H9 (cell line): ENCODE data around the gene MCCC2. TPM values are rescaled to one million over a fixed set of nuclear protein-coding genes. Genes with fewer than 3 reads are reported as not detected.

Experiments used
- DNase-seq: peaks from one replicate; pipeline ENCODE4 v3.0.0-alpha.2; 2017
- H2AFZ ChIP-seq: one replicate; pipeline ENCODE4 v1.6.1; 2013; ENCODE audit warnings: mild to moderate bottlenecking, low read length, control low read depth, moderate library complexity
- H2AK5ac ChIP-seq: 2 replicates; pipeline ENCODE4 v1.6.1; 2013; ENCODE audit warnings: low read length, control low read depth, mixed read lengths; ENCODE audit not compliant: insufficient read length
- H2BK120ac ChIP-seq: one replicate; pipeline ENCODE4 v1.6.1; 2013; ENCODE audit warnings: low read depth, mild to moderate bottlenecking, low read length, control low read depth, inconsistent platforms; ENCODE audit not compliant: poor library complexity, severe bottlenecking
- H2BK12ac ChIP-seq: 2 replicates; pipeline ENCODE4 v1.6.1; 2013; ENCODE audit warnings: low read length, control low read depth, mixed read lengths, low read depth; ENCODE audit not compliant: insufficient read length
- H2BK15ac ChIP-seq: 2 replicates; pipeline ENCODE4 v1.6.1; 2013; ENCODE audit warnings: low read depth, low read length, control low read depth
- H2BK20ac ChIP-seq: one replicate; pipeline ENCODE4 v1.6.1; 2013; ENCODE audit warnings: low read depth, mild to moderate bottlenecking, low read length, control low read depth, inconsistent platforms; ENCODE audit not compliant: poor library complexity, severe bottlenecking
- H2BK5ac ChIP-seq: 2 replicates; pipeline ENCODE4 v1.6.1; 2013; ENCODE audit warnings: low read length, control low read depth, mixed read lengths; ENCODE audit not compliant: insufficient read length
- H3K14ac ChIP-seq: 2 replicates; pipeline ENCODE4 v1.6.1; 2013; ENCODE audit warnings: low read length, control low read depth; ENCODE audit not compliant: insufficient read depth
- H3K18ac ChIP-seq: 2 replicates; pipeline ENCODE4 v1.6.1; 2013; ENCODE audit warnings: low read depth, mild to moderate bottlenecking, mixed read lengths, low read length, control low read depth; ENCODE audit not compliant: insufficient read length
- H3K23ac ChIP-seq: 2 replicates; pipeline ENCODE4 v1.6.1; 2013; ENCODE audit warnings: low read length, control low read depth, mixed read lengths, low read depth; ENCODE audit not compliant: insufficient read length
- H3K23me2 ChIP-seq: 2 replicates; pipeline ENCODE4 v1.6.1; 2013; ENCODE audit warnings: low read depth, mild to moderate bottlenecking, mixed read lengths, low read length, control low read depth; ENCODE audit not compliant: insufficient read length, poor library complexity, severe bottlenecking
- H3K27ac ChIP-seq: 2 replicates; pipeline ENCODE4 v1.5.1; 2013; ENCODE audit warnings: low read length, control low read depth, mixed read lengths, low read depth; ENCODE audit not compliant: insufficient read length
- H3K27me3 ChIP-seq: 2 replicates; pipeline ENCODE4 v1.6.1; 2013; ENCODE audit warnings: low read length, control low read depth, inconsistent platforms; ENCODE audit not compliant: insufficient read depth
- H3K4ac ChIP-seq: 2 replicates; pipeline ENCODE4 v1.6.1; 2013; ENCODE audit warnings: low read depth, mild to moderate bottlenecking, control low read depth, inconsistent platforms, low read length, moderate library complexity
- H3K4me1 ChIP-seq: 2 replicates; pipeline ENCODE4 v1.6.1; 2013; ENCODE audit warnings: low read length, control low read depth, inconsistent platforms; ENCODE audit not compliant: insufficient read depth
- H3K4me2 ChIP-seq: 2 replicates; pipeline ENCODE4 v1.6.1; 2013; ENCODE audit warnings: low read length, control low read depth, mixed read lengths; ENCODE audit not compliant: insufficient read length, insufficient read depth
- H3K56ac ChIP-seq: 2 replicates; pipeline ENCODE4 v1.6.1; 2013; ENCODE audit warnings: low read depth, mild to moderate bottlenecking, mixed read lengths, low read length, control low read depth; ENCODE audit not compliant: insufficient read length
- H3K79me1 ChIP-seq: 2 replicates; pipeline ENCODE4 v1.6.1; 2013; ENCODE audit warnings: low read depth, mild to moderate bottlenecking, moderate library complexity, low read length, control low read depth, inconsistent platforms; ENCODE audit not compliant: insufficient read depth, poor library complexity, severe bottlenecking
- H3K79me2 ChIP-seq: 2 replicates; pipeline ENCODE4 v1.6.1; 2013; ENCODE audit warnings: low read length, control low read depth, inconsistent platforms; ENCODE audit not compliant: insufficient read depth
- H3K9ac ChIP-seq: 2 replicates; pipeline ENCODE4 v1.6.1; 2013; ENCODE audit warnings: low read length, control low read depth, mixed read lengths; ENCODE audit not compliant: insufficient read length; ENCODE audit errors: extremely low read depth
- H3K9me3 ChIP-seq: one replicate; pipeline ENCODE4 v1.6.1; 2013; ENCODE audit warnings: low read depth, low read length, inconsistent platforms; ENCODE audit not compliant: control insufficient read depth
- H3T11ph ChIP-seq: one replicate; pipeline ENCODE4 v1.6.1; 2013; ENCODE audit warnings: mild to moderate bottlenecking, low read length, control low read depth, inconsistent platforms
- H4K20me1 ChIP-seq: one replicate; pipeline ENCODE4 v1.6.1; 2013; ENCODE audit not compliant: control insufficient read depth, insufficient read length, insufficient read depth
- H4K5ac ChIP-seq: 2 replicates; pipeline ENCODE4 v1.6.1; 2013; ENCODE audit warnings: low read depth, mild to moderate bottlenecking, mixed read lengths, low read length, control low read depth; ENCODE audit not compliant: insufficient read length
- H4K8ac ChIP-seq: replicated peaks from 2 replicates; pipeline ENCODE4 v1.6.1; 2013; ENCODE audit warnings: low read length, control low read depth, mixed read lengths, low read depth; ENCODE audit not compliant: insufficient read length
- H4K91ac ChIP-seq: 2 replicates; pipeline ENCODE4 v1.6.1; 2013; ENCODE audit warnings: low read depth, mild to moderate bottlenecking, moderate library complexity, mixed read lengths, low read length, control low read depth; ENCODE audit not compliant: insufficient read length
- H3K27ac Mint-ChIP-seq, 3 experiments: 2 replicates in 2 of 3; 3 replicates in 1 of 3; pipeline ENCODE4 v1.8.0; 2020 to 2021; ENCODE audit warnings: mixed read lengths in 3 of 3, mild to moderate bottlenecking in 1 of 3, moderate library complexity in 1 of 3
- H3K27me3 Mint-ChIP-seq: 2 replicates; pipeline ENCODE4 v1.8.0; 2021; ENCODE audit warnings: low read depth, mild to moderate bottlenecking, moderate library complexity, mixed read lengths
- H3K36me3 Mint-ChIP-seq, 3 experiments: 2 replicates in 2 of 3; 3 replicates in 1 of 3; pipeline ENCODE4 v1.8.0; 2020 to 2021; ENCODE audit warnings: low read depth in 3 of 3, mixed read lengths in 3 of 3; ENCODE audit not compliant: insufficient read depth in 1 of 3
- H3K4me1 Mint-ChIP-seq, 2 experiments: 2 replicates each; pipeline ENCODE4 v1.8.0; 2020; ENCODE audit warnings: mixed read lengths in 2 of 2
- H3K4me3 Mint-ChIP-seq, 2 experiments: 2 replicates in 1 of 2; 3 replicates in 1 of 2; pipeline ENCODE4 v1.8.0; 2020 to 2021; ENCODE audit warnings: mild to moderate bottlenecking in 2 of 2, mixed read lengths in 2 of 2, moderate library complexity in 1 of 2
- H3K9me3 Mint-ChIP-seq, 2 experiments: 2 replicates in 1 of 2; 3 replicates in 1 of 2; pipeline ENCODE4 v1.8.0; 2020; ENCODE audit warnings: mild to moderate bottlenecking in 2 of 2, mixed read lengths in 2 of 2, moderate library complexity in 1 of 2
- CTCF ChIP-seq: fragments of 200-600 bp; sonication (generic); conservative IDR thresholded peaks from 3 replicates; pipeline ENCODE4 v1.8.0; 2021; ENCODE audit warnings: antibody characterized with exemption, mild to moderate bottlenecking
- WGBS: extraction: QIAGEN DNeasy Blood & Tissue Kit; methylation state at CpG from one replicate; pipeline ENCODE4 v1.1.7; 2013; ENCODE audit warnings: missing lambda C conversion rate, low lambda C conversion rate, mixed read lengths; ENCODE audit not compliant: insufficient read length; ENCODE audit errors: extremely low coverage; 5-methylcytosine and 5-hydroxymethylcytosine counted together
- total RNA-seq: library from RNA; stranded (reverse); gene quantifications from 2 replicates; pipeline ENCODE4 v1.2.1, GENCODE V29; 2021

The MCCC2 gene
- total RNA-seq, 1 experiment from 2014 or later = 62.7 TPM

GRCh38 chr5:71681296-71681695 is 94.2 kb downstream of the MCCC2 start:
- H3K4me1 Mint-ChIP-seq = peaks cover 3 to 4% of the 10 kb centered on the region in 2 experiments; a peak in 2 of 4 replicates
- no peaks in the 10 kb centered on the region for H3K23me2 ChIP-seq
- no peak overlapping the region for H3K18ac ChIP-seq
- no peak overlapping the region for H3K4ac ChIP-seq
- no CpG with 5 or more reads among the region's 3 CpGs for WGBS
- no peaks in the 10 kb centered on the region for H3K79me2 ChIP-seq
- no peak for DNase-seq
- no peak overlapping the region for H3T11ph ChIP-seq
- H3K36me3 Mint-ChIP-seq = 0 out of 7 replicates have a peak, but pooled peaks cover 0 to 15% (median 0%) of the 10 kb centered on the region in 3 experiments
- no peaks in the 10 kb centered on the region for H3K27me3 ChIP-seq
- H3K4me2 ChIP-seq = no peak overlapping the region
- H2AFZ ChIP-seq = no peak overlapping the region
- no peak overlapping the region for H3K9ac ChIP-seq
- no peak overlapping the region for H3K27ac ChIP-seq
- no peak overlapping the region for H3K23ac ChIP-seq
- H3K9me3 Mint-ChIP-seq = peaks cover 8 to 13% of the 10 kb centered on the region in 2 experiments; a peak in 4 of 5 replicates
- no peaks in the 10 kb centered on the region for H3K79me1 ChIP-seq
- no peak overlapping the region for H3K56ac ChIP-seq
- no peaks in the 10 kb centered on the region for H4K20me1 ChIP-seq
- H2AK5ac ChIP-seq = no peak overlapping the region
- H2BK15ac ChIP-seq = no peak overlapping the region
- no peak overlapping the region for H3K14ac ChIP-seq
- TF ChIP-seq CTCF = no peak
- peaks cover 5% of the 10 kb centered on the region for H3K27me3 Mint-ChIP-seq
- no peak overlapping the region for H4K91ac ChIP-seq
- no peaks in the 10 kb centered on the region for H3K4me1 ChIP-seq
- no peak overlapping the region for H4K5ac ChIP-seq
- H3K9me3 ChIP-seq = no peaks in the 10 kb centered on the region
- H2BK5ac ChIP-seq = no peak overlapping the region
- H2BK120ac ChIP-seq = no peak overlapping the region
- no peak overlapping the region for H2BK20ac ChIP-seq
- no peak overlapping the region for H3K4me3 Mint-ChIP-seq
- no peak overlapping the region for H3K27ac Mint-ChIP-seq
- H4K8ac ChIP-seq = no peak overlapping the region
- no peak overlapping the region for H2BK12ac ChIP-seq
